Raji (cell line): ENCODE measurements around the gene C17orf107.

ENCODE experiments used
- POLR2A ChIP-seq: IDR thresholded peaks from 2 replicates; pipeline ENCODE4 v1.6.1; 2011; ENCODE audit warnings: low read depth, low read length, control low read depth; ENCODE audit not compliant: insufficient read depth

Gene C17orf107

DNA sequence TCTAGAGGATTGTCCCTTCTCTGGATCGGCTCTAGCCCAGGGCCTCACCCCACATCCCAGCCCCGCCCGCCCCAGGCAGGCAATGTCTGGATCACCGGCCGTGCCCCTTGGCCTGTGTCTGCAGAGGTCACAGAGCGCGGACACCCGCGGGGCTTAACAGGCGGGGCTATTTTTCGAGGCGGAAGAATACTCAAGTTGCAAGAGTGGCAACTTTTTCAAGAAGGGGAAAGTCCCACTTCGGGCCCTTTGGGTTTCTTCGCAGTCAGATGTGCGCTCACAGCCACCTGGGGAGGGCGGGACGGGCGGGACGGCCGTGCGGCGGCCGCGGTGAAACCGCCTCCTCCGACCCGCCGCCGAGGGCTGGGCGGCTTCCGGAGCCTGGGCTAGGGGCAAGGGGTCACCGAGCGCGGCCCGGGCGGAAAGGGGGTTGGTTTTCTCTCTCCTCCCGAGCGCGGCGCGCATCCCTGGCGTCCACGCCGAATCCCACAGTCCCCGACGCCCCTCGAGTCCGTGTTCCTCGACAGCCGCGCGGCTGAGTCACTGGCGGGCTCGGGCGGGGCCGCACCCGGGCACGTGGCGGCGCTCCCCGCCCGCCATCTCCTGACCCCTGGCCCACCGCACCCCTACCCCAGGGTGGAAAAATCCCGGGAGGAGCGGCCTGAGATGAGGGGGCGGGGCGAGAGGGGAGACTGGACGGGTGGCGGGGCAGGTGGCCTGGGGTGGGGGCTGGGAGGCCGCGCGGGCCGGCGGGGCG, 50.2 kb downstream of the C17orf107 start:
- TF ChIP-seq POLR2A, result peak; percentile 45

DNA sequence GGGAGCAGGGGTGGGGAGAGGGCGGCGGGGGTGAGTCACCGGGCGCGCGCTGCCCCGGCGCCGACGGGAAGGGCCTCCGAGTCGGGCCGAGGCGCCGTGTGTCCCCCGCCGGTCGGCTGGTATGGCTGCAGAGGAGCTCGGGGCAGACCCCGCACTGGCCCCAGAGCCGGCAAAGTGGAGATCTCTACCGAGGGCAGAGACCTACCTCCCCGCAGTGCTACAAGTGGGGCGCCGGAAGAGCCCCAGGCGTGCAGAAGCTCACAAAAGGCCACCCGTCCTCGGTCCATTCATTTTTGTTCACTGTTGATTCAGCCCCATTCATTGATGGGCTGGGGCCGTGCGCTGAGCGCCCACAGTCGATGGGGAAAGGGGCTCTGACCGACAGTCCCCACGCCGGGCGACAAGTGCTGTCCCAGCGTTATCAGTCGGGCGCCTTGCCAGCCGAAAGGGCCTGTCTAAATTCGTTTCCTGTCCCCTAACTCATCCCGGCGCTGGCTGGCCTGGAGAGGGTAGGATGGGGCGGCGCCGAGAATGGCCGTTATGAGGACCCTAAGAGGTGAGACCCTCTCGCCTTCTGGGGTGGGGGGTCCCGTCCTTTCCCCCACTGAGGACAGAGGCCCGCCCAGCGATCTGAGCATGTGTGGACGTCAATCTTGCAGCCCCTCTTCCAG, 50.9 kb downstream of the C17orf107 start:
- peak; percentile 62 for TF ChIP-seq POLR2A

DNA sequence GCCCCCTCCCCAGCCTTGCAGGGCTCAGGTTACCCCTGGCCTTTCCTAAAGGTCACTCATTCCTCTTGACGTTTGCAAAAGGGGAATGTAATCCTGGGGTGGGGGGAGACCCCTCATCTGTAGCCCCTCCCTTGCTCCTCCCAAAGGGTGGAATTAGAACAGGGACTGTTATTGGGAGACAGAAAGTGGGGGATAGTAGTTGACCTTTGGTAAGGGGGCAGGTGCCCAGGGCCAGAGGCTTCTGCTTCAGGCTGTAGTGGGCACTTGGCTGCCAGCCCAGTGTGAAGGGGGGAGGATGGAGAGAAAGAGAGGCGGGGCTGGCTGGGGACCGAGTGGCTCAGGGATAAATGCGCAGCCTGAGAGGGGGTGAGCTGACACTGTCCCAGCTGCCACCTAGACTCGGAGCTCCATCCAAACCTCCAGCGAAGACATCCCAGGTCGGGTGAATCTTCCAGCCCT, 51.4 kb downstream of the C17orf107 start, which contains the start of gene ENO3:
ENO3 (plus strand) TSS at position 374 of the 459 bp plus-strand sequence. CDS start 711 bp downstream, outside the sequence.
- no peak for TF ChIP-seq POLR2A

GRCh38 chr17:4951486-4951885, 52.1 kb downstream of the C17orf107 start:
- TF ChIP-seq POLR2A, result no peak
